Medulla oblongata (tissue), 1 donor: ENCODE measurements around the gene BMP6.
A peak's percentile ranks its signal among the peaks of the same experiment; 100 is the strongest.
"Not testable (repeated sequence)": the region's sequence is repeated elsewhere in the genome, so short reads cannot be mapped to it uniquely, and the experiment has no call there.

Source experiments
- DNase-seq: peaks from one replicate; pipeline ENCODE4 v3.0.0-alpha.2; 2015; ENCODE audit errors: extremely low spot score

BMP6 gene

DNA sequence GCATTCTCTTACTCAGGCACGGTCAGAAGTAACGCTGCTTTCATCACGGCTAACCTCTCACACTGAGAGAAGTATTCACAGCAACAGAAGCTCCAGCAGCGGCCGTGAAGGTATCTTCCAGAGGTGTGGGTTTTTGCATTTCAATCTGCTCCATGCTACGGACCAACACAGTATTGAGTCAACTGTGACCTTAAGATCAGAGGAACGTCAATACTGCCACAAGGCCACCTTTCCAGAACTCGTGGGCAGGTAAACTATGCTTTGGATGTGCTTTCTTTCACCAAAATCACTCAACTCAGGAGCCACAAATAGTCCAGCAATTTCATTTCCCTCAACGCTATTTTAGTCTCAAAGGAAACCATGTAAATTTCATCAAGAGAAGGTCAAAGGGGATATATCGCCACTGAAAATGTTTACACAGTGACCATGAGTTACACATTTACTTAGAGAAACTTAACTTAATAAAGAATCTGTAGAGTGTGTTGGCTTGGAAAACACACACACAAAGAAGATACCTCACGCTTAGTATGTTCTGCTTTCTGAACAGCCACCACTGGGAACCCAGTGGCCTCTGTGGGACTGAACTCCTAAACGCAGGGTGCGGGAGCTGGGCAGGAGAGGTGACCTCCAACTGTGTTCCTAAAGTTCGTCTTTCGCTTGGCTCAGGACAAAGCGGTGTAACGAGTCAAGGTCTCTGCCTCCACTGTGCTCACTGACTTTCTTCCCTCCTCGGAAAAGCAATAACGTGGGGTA is 156.8 kb downstream of the BMP6 start:
- DNase-seq = no peak

DNA sequence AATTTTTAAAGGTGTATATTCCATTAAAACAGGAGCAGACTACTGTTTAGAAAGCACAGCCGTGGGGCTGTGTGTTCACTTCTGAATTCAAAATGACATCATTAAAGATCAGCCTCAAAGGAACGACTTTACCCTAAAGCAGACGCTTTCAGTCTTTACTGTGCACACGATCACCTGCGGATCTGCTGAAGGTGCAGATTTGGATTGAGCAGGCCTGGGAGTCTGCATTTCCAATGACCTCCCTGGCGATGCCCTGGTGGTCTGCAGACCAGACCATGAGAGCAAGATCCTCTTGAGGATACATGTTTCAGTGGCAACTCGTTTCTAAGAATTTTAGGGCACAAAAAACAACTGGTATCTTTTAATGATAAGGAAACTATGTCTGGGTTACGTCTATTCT is 157.5 kb downstream of the BMP6 start:
- DNase-seq = no peak

DNA sequence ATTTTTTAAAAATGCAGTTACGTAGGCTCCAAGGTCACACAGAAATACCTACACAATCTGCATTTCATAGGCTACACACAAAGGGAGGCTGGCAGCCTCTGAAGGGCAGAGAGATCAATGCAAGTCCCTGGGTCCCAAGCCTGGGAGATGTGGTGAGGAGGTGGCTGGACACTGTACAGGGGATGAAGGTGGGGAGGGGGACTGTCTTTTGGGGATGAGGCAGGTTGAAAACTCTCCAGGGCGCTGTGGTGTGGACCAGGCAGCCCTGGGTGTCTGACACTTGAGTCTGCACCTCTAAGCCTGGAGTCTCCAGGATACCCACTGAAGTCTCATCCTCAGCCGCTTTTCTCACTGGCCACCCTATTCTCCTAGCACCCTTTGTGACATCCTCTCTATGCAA is 160.2 kb downstream of the BMP6 start:
- no peak for DNase-seq

DNA sequence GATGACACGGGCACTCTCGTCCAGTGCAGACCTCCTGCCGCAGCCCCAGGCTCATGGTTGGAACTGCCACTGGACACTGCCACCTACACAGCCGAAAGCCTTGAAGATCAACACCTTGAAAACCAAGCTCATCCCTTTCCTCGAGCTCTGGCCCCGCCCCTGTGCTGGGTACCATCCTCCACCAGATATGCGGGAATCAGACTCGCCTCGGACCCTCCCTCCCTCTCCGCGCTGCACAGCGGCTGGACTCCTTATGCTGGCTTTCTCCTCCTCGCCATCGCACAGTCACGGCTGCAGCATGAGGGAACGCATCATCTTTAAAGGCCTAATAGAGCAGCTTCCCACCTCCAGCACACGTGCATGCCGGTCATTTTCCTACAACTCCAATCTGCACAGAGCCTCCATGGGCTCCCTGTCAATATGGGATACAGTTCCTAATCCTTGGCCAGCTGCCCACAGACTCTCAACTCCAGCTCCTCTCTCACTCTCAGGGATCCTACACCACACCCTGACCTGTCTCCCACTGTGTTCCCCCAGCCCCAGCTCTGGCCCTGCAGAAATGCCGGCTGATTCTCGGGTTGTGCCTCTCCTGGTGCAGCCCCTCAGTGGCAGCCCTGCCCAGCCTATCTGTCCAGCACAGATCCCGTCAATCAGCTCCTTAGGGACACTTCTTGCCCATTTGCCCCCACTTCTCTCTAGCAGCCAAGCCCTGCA is 161.5 kb downstream of the BMP6 start:
- no peak for DNase-seq

DNA sequence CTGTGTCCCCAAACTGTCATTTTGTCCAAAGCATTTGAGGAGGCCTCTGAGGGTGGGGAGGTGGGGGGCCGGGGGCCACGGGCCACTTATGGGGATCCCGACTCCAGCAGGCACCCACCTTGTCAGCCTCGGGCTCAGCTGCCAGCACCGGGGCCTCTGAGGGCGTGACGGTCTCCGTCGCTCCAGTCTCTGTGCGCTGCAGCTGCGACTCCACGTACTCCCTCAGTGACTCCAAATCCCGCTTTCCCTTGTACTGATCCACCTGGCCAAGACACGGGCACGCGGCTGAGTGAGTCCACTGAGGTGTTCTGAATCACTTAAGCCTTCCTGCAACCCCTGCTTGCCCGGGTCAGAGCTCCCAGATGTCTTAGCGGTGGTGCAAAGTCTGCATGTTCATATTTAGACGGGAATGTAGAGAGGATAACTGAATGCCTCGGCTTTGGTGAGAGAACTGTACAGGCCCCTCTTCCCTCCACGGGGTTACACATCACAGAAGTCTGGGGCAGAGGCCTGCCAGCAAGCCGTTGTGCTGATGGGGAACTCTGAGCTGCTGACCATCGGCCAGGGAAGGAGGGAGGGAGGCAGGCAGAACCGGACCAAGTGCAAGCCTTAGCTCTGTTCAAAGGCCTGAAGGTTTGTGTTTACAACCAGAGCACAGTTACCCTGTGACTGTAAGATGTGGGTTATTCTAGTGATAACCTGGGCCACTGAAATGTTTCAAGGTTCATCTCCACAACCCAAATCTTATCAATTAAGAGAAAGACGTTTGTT is 162.9 kb downstream of the BMP6 start:
- DNase-seq = no peak

DNA sequence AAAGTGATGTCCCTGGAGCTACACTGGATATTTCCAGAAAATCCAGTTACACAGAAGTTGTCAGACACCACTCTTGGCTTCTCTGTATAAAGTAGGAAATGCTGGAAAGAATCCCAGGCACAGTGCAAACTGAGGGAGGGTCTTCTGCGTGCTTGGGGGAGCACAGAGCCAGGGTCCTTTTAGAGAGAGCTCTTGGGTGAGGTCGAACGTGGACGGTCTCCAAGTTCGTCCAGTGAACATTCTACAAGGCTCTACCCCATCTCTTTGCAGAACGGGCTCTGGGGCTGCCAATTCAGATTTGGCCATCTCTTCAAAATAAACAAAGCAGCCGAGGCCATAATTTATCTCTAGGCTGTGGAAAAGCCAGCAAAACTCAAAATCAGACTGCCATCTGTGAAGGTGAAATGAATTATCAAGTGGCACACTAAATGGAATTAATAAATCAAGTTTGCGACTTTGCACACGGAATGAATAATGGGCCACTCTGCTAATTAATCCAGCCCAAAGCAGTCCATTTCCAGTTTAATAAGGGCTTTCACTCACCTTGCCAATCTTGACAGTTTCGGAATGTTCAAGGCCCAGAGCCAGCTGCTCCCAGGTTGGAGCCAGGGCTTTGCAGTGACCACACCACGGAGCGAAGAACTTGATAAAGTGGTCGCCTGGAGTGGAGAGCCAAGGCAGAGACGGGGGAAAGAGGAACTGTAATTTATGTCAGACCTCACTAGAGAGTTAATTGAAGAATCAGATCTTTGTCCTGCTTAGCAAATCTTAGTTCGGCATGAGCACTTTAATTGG is 165.4 kb downstream of the BMP6 start:
- no peak for DNase-seq

DNA sequence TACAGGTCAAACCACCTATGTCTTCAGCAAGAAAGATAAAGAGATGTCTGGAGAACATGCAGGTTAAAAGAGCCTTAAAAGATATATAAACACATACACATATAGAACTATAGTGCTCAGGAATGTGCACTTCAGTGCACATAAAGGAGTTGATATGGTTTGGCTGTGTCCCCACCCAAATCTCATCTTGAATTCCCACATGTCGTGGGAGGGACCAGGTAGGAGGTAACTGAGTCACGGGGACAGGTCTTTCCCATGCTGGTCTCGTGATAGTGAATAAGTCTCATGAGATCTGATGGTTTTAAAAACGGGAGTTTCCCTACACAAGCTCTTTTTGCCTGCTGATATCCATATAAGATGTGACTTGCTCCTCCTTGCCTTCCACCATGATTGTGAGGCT is 166.5 kb downstream of the BMP6 start:
- DNase-seq = not testable (repeated sequence)

DNA sequence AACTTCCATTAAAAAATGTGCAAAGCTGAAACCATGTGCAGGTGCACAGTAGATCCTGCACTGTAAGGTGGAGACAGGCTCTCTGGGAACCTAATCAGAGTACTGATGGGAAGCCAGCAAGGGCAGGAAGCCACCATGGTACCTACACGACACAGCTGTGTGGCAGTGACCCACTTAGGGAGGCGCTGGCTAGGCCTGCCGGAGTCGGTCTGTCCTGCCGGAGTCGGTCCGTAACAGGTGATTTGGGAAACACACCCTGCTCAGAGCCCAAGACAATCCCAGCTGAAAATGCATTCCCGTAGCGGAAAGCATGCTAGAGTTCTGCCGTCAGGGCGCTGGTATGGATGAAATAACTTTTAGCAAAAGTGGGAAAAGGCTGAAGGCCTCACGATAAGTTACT is 167.4 kb downstream of the BMP6 start:
- no peak for DNase-seq

DNA sequence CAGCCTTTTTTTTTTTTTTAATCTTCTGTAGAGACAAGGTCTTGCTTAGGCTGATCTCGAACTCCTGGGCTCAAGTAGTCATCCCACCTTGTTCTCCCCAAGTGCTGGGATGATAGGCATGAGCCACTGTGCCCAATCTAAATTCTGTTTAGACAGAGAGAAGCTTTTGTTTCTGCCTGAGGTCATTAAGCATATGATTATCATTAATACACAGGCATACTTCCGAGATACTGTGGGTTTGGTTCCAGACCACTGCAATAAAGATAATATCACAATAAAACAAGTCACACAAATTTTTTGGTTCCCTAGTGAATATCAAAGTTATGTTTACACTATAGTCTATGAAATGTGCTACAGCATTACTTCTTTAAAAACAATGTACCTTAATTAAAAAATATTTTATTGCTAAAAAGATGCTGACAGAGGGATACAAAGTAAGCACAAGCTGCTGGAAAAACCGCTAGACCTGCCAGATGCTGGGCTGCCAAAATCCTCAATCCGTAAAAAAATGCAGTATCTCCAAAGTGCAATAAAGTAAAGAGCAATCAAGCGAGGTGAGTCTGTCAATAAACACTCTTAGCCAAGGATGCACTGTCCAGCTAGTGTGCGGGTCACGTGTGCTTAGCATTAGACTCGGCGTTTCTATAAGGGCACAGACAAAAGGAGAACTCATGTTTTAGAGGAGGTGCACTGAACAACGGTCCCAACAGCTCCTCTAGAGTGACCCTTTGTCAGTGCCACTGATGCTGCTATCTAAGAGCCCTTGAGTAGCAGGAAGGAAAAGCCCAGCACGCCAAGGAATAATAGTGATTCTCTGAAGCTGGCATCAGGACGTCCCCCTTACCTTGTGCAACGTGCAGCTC is 168.6 kb downstream of the BMP6 start:
- no peak for DNase-seq

DNA sequence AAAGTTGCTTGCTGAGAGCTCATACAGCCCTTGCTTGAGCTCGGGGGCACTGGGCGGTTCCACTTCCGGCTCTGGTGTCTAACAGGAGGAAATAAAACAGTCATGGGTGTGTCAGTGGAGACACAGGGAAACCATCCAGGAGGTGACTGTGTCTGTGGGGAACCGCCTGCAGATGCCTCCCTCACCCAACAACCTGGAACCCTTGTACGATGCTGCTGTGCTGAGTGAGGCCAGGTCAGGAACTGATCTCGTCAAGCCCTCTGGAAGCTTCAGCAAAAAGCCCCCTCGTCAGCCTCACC is 169.2 kb downstream of the BMP6 start:
- no peak for DNase-seq

DNA sequence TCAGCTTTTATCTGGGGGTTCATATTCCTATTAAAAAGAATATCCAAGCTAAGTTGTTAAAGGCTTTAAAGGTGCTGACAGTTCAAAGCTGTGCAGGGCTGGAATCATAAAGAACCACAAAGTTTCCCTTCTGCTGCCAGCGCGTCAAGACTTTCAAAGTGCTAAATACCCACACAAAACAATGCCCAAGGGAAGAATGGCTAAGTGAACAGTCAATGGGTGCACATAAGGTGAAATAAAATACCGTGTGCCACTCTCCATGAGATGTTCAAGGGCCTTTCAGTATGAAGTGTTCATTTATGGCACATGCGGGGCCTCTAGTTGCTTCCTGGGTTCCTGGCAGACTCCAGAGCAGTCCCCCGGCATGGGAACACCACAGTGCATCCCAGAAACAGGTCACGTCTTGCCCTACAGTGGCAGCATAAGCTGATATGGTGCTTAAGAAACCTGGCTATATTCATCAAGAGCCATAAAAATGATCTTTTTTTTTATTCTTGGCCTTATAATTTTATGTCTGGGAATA is 170.6 kb downstream of the BMP6 start:
- DNase-seq = no peak

DNA sequence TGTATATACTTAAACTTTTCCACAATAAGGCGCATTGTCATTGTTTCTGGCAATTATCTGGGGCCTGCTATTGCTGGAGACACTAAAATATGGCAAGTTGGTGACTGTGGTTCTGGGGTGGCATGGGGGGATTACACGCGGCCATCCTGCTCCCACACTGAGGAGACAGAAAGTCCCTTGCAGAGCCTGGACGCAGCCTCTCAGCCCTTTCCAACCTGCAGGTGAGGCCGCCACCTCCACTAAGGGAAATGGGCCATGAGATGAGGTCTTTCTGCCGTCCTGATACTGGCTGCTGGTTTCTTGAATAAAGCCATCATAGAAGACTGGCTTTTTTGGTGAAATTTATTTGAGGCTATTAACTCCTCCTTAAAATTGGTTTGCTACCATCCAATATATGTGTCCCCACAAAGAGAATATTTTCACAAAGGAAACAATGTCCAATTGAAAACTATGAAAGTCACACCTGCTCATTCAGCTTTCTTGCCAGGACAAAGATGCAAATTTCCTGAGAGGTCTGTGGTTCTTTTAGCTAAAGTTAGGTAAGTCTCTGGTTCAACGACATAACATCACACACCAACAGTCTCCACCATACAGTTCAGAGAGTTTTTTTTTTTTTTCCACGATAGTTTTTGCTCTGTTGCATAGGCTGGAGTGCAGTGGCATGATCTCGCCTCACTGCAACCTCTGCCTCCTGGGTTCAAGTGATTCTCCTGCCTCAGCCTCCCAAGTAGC is 171.7 kb downstream of the BMP6 start:
- DNase-seq = no peak

DNA sequence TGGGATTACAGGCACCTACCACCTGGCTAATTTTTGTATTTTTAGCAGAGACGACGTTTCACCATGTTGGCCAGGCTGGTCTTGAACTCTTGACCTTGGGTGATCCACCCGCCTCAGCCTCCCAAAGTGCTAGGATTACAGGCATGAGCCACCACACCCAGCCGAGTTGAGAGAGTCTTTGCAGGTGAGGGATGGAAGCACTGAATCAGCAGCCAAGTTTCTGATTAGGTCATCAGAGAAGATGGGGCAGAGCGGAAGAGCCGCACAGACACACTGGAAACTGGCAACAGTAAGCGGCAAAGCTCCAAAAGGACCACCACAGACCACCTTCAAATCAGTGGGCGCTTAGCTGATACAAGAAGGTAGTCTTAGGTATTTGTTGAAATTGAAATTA is 172.3 kb downstream of the BMP6 start:
- not testable (repeated sequence) for DNase-seq

DNA sequence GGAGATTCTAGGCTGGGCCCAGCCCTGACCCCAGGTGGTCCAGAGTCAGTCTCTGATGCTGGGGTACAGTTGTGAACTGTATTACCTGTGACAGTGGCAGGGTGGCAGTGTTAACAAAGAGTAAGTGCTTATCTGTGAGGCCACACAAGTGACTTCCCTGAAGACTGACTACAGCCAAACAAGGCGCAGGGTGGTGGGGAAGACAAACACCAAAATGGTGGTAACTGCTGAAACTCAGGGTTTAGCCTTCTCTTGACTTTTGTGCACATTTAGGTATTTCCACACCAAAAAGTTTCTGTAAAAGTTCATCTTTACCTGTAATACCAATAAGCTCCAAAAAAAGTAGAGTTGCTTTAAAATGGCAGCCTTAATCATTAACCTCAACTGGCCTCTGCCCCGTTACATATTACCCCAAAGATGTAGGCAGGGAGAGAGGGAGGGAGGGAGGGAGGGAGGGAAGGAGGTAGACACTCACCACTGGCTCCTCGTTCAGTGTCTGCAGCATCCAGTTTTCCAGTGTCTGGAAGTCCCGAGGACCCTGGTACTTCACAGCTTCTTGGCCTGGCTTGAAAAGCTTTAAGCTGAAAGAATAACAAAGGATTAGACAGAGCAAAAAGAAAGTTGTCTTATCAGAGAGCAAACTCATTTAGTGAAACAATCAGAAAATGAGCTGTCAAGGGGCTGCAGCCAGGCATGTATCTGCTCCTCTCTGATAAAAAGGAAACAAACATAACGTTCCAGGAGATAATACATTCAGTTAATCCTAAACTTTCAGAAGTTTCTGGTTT is 173.4 kb downstream of the BMP6 start:
- DNase-seq = peak; percentile 23

DNA sequence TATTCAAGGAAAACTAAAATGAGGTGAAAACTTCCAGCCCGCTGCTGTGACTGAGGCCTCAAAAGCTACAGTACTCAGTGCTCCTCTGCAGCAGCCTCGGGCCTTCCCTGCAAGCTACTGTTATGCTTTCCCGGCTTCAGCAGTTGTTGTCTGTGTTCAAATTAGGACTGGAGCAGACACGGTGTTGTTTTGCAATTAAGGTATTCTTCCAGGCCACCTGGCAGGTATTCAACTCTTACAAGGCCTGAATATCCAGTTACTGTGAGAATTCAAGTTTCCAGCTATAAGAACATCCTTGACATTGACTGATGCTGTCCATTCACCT is 174.0 kb downstream of the BMP6 start:
- no peak for DNase-seq

DNA sequence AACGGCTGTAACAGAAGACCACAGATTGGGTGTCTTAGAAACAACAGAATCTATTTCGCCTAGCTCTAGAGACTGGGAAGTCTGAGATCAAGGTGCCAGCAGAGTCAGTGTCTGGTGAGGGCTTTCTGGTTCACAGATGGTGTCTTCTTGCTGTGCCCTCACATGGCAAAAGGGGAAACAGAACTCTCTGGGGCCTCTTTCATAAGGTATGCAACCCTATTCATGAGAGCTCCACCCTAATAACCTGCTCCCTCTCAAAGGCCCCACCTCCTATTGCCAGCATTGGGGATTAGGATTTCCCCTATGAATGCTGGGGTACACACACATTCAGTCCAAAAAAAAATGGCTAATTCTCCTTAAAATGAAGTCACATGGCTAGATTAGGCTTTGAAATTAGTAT is 174.7 kb downstream of the BMP6 start:
- DNase-seq = no peak

DNA sequence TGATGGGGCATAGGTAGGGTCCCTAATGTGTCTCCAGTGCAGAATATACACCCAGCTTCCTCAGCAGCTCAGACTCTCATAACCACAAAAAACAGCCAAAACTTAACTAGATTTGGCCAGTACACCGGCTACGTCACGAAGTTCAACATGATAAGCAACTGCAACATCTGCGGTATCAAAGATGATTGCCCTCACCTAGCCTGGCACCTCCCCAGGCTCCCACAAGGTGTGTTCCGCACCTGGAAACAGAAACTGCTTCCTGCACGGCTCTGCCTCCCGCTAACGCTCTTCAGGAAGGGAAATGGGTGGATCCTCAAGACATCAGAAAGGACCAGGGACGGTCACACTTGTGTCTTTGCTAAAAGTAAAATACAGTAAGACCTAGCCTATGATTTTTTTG is 175.2 kb downstream of the BMP6 start:
- no peak for DNase-seq

DNA sequence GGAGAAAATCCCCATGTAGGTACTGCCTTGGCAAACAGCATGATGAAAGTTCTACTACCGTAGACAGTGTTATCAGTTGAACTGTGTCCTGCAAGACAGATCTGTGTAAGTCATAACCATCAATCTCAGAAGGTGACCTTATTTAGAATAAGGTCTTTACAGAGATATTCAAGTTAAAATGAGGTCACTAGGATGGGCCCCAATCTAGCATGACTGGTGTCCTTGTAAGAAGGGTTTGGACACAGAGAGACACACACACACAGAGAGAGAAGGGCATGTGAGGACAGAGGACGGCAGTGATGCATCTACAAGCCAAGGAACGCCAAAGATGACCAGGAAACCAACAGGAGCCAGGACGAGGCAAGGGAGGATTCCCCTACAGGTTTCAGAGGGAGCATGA is 175.9 kb downstream of the BMP6 start:
- no peak for DNase-seq

DNA sequence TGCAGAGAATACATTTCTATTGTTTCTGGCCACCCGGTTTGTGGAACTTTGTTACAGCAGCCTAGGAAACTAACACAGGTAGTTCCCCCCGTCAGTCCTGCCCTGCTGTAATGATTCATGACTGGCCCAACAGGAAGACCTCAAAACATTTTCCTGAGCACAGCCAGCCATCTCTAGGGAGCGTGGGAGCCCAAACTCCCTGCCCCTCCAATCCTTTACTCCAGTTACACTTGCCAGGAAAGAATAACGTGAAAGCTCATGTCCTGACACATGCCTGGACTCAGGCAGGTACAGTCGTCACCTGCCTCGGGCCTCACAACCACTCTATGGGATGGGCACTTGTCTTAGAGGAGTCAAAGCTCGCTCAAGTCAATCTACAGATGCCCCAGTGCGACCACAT is 176.3 kb downstream of the BMP6 start:
- DNase-seq = no peak

DNA sequence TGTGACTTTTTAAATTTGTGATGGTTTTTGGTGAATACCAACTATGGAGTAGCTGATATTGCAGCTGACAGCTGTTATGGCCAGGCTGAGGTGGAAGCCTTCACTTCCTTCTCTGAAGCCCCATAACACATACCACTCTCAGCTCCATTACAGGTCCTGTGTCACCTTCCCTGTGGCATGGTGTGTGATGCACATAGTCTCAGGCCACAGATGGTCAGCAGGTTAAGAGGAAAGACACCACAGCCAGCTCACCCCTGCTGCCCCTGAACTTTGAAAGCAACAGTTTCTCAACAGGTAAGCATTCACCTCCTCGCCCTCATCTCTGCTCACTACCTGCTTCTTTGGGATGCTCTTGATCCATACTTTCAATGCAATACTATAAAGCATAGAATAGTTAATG is 177.0 kb downstream of the BMP6 start:
- DNase-seq = no peak
